ENCODE results near the gene ASTN2. TPM values are rescaled to one million over a fixed set of nuclear protein-coding genes. Genes with fewer than 3 reads are reported as not detected.

Gene ASTN2
- total and polyA plus RNA-seq, 2 donors (not counting 3 experiments of a cell fraction or from before 2014, with no cell fraction given), result 1.0 to 1.9 TPM

GRCh38 chr9:117029341-117029740, 385.5 kb downstream of the ASTN2 start:
- no peak overlapping the region for H2AFZ ChIP-seq (ENCODE audit: low read depth, low read length)
- no TSS peak for BruUV-seq (replicated peaks)
- POLR2A ChIA-PET, result no interaction called here
- CTCF ChIA-PET, result no interaction called here
- H3K27ac ChIP-seq (ENCODE audit: insufficient read depth, low read depth, low read length), result no peak overlapping the region
- H3K9me1 ChIP-seq (replicated peaks; ENCODE audit: control insufficient read depth, extremely low read depth, insufficient read depth, low read length), result no peaks in the 10 kb centered on the region
- H3K4me2 ChIP-seq (ENCODE audit: insufficient read depth, low read length), result no peak overlapping the region
- H3K79me2 ChIP-seq (ENCODE audit: control insufficient read depth, insufficient read depth, low read length), result no peaks in the 10 kb centered on the region
- FAIRE-seq (no peak), DNase-seq (ENCODE audit: low read depth, low spot score) (no peak)
- no peaks in the 10 kb centered on the region for H3K27me3 ChIP-seq (ENCODE audit: control insufficient read depth in 2 of 2, insufficient read depth in 2 of 2, low read length in 2 of 2)
- no peaks in the 10 kb centered on the region for H3K36me3 ChIP-seq (ENCODE audit: control insufficient read depth in 2 of 2, extremely low read depth in 1 of 2, insufficient read depth in 2 of 2, low read length in 2 of 2)
- H3K4me3 ChIP-seq (replicated peaks in 1 of 3; ENCODE audit: insufficient read depth in 1 of 3, low read depth in 1 of 3, low read length in 3 of 3), result no peak overlapping the region
- intact Hi-C loops (cut with micrococcal nuclease) (no loop called here), dilution Hi-C loops (cut with MboI; ENCODE audit: extremely low pct_ligation_motif_present, low sequenced_read_pairs) (no loop called here)
- no peak overlapping the region for H3K9ac ChIP-seq (replicated peaks; ENCODE audit: extremely low read depth, insufficient read depth, low read length)
- no peak for TF ChIP-seq EZH2 (IDR thresholded peaks at IDR 0.05; ENCODE audit: borderline replicate concordance, low read depth, low read length, severe bottlenecking)
- TF ChIP-seq JUN (IDR thresholded peaks at IDR 0.05; ENCODE audit: borderline replicate concordance, insufficient read depth, insufficient read length, low read depth), result no peak
- peaks cover 6% of the 10 kb centered on the region for H3K9me3 ChIP-seq (replicated peaks; ENCODE audit: control insufficient read depth, insufficient read depth, low read length)
- no peaks in the 10 kb centered on the region for H4K20me1 ChIP-seq (replicated peaks; ENCODE audit: control insufficient read depth, extremely low read depth, insufficient read depth, low read length)
- H3K4me1 ChIP-seq (ENCODE audit: control insufficient read depth, extremely low read depth, insufficient read depth, low read length), result no peaks in the 10 kb centered on the region

GRCh38 chr9:117028103-117028858, 386.6 kb downstream of the ASTN2 start:
- Histone ChIP-seq H3K36me3 (ENCODE audit: control insufficient read depth in 2 of 2, extremely low read depth in 1 of 2, insufficient read depth in 2 of 2, low read length in 2 of 2) (no peaks in the 10 kb centered on the region), H2AFZ (ENCODE audit: low read depth, low read length) (no peak overlapping the region), H3K27me3 (ENCODE audit: control insufficient read depth in 2 of 2, insufficient read depth in 2 of 2, low read length in 2 of 2) (no peaks in the 10 kb centered on the region), H3K4me2 (ENCODE audit: insufficient read depth, low read length) (no peak overlapping the region), H3K4me3 (replicated peaks in 1 of 3; ENCODE audit: insufficient read depth in 1 of 3, low read depth in 1 of 3, low read length in 3 of 3) (no peak overlapping the region), H3K9me3 (replicated peaks; ENCODE audit: control insufficient read depth, insufficient read depth, low read length) (peaks cover 6% of the 10 kb centered on the region), H3K79me2 (ENCODE audit: control insufficient read depth, insufficient read depth, low read length) (no peaks in the 10 kb centered on the region), H4K20me1 (replicated peaks; ENCODE audit: control insufficient read depth, extremely low read depth, insufficient read depth, low read length) (no peaks in the 10 kb centered on the region), H3K27ac (ENCODE audit: insufficient read depth, low read depth, low read length) (no peak overlapping the region), H3K4me1 (ENCODE audit: control insufficient read depth, extremely low read depth, insufficient read depth, low read length) (no peaks in the 10 kb centered on the region), H3K9me1 (replicated peaks; ENCODE audit: control insufficient read depth, extremely low read depth, insufficient read depth, low read length) (no peaks in the 10 kb centered on the region), H3K9ac (replicated peaks; ENCODE audit: extremely low read depth, insufficient read depth, low read length) (no peak overlapping the region)
- BruUV-seq (replicated peaks), result no TSS peak
- no peak for TF ChIP-seq POLR2AphosphoS5 (IDR thresholded peaks at IDR 0.05; ENCODE audit: insufficient read depth, low read depth, low read length)
- TF ChIP-seq FOS (IDR thresholded peaks at IDR 0.05; ENCODE audit: borderline replicate concordance, insufficient read depth, low read length), result no peak
- TF ChIP-seq GATA2 (IDR thresholded peaks at IDR 0.05; ENCODE audit: insufficient read depth, insufficient read length, low read depth, low read length), result no peak
- no peak for TF ChIP-seq JUN (IDR thresholded peaks at IDR 0.05; ENCODE audit: borderline replicate concordance, insufficient read depth, insufficient read length, low read depth)
- no peak for TF ChIP-seq MYC (IDR thresholded peaks at IDR 0.05; ENCODE audit: low read depth, low read length)
- TF ChIP-seq POLR2A (IDR thresholded peaks at IDR 0.05; ENCODE audit: low read depth, low read length), result no peak
- TF ChIP-seq EZH2 (IDR thresholded peaks at IDR 0.05; ENCODE audit: borderline replicate concordance, low read depth, low read length, severe bottlenecking), result no peak
- no peak for TF ChIP-seq CTCF (IDR thresholded peaks at IDR 0.05; ENCODE audit: extremely low read depth in 1 of 2, insufficient read depth in 1 of 2, low read depth in 1 of 2, low read length in 2 of 2)
- no peak for TF ChIP-seq MAX (IDR thresholded peaks at IDR 0.05; ENCODE audit: insufficient read depth, insufficient read length)
- POLR2A ChIA-PET, result no interaction called here
- intact Hi-C loops (cut with micrococcal nuclease), result no loop called here
- dilution Hi-C loops (cut with MboI; ENCODE audit: extremely low pct_ligation_motif_present, low sequenced_read_pairs), result no loop called here
- CTCF ChIA-PET, result no interaction called here
- no peak for FAIRE-seq
- DNase-seq (ENCODE audit: low read depth, low spot score), result no peak

Measured in endothelial cell of umbilical vein (primary cell).